ENCODE measurements around the gene TRMT2A. TPM values are rescaled to one million over a fixed set of nuclear protein-coding genes. Genes with fewer than 3 reads are reported as not detected.

TRMT2A gene
- polyA plus RNA-seq, 1 donor: 50.2 TPM

DNA sequence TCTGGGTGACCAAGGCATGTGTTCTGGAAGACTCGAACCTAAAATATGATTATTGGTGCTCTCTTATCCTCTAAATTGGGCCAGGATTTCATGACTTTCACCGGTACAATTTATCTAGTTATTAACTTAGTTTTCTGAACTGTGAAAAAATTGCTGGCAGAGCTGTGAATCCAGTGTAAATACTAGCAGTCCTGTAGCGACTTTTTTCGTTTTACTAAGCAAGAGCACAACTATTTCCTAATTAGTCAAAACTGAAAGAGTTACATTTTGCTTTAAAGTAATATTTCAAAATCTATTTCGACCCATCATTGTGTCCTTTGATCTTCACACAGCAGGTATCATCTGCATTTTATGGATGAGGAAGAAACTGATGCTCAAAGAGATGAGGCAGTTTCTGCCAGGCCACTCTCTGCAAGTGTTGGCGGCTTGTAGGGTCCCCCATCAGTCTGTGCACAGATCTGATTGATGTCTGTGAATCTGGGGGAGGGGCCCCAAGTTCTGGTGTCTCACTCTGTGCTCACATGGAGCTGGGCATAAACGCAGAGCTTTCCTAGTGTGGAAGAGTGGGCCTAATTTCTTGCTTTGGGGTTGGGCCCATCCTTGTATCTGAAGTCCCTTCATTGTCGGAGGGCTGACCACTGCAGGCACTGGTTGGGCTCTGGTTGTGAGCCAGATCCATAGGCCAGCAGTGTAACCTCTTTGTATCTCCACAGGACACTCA lies 1.4 kb upstream of the TRMT2A start:
- no peak for DNase-seq (ENCODE audit: low read depth)

DNA sequence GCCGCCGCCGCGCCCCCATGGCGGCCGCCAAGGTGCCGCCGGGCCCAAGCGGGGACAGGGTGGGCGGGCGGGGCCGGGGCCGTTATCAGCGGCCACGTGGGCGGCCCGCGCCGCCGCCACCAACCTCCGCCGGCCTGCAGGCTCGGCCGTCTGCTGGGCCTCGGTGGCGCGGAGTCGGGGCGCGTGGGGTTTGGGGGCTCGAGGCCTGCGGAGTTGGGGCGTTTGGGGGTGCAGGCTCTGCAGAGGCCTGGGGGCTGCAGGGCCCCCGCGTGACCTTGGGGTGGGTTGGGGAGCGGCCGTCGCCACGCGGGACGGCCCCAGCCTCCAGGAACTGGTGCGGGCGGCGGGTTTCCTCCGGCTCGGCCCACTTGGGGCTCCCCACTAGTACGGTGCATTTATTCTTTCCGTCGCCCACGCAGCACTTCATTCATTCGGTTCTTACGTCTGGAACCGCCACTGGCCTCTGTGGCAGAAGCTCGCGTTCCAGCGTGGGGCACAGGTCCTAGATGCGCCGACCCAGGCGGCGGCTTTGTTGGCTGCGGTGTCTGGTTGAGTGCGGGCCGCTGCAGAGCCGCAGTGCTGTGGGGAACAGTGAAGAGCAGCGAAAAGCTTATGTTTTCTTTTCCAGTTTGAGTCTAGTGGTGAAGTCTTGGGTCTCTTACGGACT lies 740 bp upstream of the TRMT2A start:
- no peak for DNase-seq (ENCODE audit: low read depth)

DNA sequence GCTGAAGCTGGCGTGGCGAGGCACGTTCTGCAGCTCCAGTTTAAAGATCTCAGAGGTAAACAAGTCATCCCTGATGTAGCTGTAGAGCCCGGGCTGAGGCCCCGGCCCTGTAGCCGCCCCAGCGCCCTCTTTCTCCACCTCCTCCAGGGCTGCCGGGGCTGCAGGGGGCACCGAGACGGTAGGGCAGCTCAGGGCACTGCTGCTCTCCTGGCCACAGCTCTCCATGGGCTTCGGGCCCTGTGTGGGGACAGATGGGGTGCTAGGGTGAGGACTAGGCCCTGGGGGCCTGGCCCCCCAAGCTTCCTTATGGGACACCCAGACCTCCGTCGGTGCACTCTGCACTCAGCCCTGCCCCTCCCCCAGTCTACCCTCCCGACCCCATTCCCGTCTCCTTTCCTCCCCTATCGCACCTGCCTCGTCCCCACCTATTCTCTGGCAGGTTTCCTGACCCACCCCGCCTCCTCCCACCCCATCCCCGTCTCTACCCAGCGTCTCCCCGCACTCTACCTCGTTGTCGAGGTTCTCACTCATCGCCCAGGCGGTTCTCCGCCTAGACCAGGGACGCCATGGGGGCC lies 563 bp downstream of the TRMT2A start:
- DNase-seq (ENCODE audit: low read depth): no peak

DNA sequence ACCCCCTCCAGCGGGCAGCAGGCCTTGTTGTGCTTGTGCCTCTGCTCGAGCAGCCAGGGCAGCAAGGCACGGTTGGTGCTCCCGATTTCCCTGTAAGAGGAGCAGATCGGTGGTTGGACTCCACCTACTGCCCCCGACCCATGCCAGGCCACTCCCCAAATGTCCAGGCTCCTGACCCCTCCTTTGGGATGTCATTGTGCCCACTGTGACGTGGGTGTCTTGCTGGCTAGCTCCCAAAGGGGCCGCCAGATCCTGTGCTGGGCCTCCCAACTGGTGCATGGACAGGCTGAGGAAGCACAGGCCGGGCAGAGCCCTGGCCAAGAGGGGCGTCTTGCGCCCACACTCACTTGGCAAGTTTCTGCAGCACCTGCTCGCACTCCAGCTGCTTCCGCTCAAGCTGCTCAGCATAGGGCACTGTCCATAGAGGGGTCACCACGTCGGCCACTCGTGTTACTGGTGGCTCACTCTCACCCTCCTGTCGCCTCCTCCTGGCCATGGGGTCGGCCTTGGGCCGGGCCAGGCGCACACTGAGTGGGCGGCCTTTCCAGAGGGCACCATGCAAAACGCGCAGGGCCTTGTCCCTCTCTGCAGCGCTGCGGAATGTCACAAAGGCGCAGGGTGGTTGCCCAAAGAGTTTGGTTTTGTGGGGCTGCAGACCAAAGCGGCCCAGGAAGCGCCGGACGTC lies 1.2 kb downstream of the TRMT2A start, which contains the start of gene RANBP1:
RANBP1 (plus strand) TSS at position 414 of the 685 bp plus-strand sequence; CDS start at position 495, 81 bp downstream.
- DNase-seq (ENCODE audit: low read depth): no peak

DNA sequence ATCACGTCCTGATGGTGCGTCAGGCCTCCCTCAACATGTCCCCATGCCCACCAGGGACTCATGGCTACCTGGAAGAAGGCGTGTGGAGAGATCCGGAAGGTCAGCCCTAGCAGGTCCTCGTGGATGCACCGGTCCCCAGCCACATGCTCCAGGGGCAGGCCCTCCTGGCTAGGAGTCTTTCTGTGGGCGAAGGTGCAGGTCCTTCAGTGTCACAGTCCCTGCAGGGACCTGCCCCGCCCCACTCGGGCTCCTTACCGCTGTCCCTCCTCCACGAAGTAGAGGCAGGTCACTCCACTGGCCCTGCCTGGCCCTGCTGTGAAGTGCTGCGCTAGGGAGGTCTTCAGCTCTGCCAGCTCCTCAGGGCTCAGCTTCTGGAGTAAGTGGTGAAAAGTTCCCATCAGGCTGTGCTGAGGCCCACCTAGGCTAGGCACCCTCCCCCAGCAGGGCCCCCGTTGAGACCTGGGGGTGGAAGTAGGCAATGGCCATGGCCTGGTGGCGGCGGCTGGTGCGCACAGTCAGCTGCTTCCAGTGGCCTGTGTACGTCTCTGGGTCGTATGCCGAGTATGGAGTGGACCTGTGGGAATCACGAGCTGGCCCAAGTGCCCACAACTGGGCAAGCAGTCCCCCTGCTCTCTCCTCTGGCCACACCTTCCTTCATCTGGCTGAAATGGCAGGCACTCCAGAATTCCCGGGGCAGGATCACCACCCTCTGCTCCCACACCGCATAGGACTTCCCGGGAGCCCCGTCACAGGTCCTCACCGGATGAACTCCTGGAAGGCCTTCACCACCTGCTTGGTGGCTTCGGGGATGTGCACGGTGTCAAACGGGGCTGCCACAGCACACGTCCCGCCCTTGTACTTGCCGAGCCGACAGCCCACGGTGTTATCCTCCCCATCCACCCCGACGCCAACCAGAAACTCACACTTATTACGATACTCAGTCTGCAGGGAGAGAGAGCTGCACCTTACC lies 2.2 kb downstream of the TRMT2A start:
- no peak for DNase-seq (ENCODE audit: low read depth)

DNA sequence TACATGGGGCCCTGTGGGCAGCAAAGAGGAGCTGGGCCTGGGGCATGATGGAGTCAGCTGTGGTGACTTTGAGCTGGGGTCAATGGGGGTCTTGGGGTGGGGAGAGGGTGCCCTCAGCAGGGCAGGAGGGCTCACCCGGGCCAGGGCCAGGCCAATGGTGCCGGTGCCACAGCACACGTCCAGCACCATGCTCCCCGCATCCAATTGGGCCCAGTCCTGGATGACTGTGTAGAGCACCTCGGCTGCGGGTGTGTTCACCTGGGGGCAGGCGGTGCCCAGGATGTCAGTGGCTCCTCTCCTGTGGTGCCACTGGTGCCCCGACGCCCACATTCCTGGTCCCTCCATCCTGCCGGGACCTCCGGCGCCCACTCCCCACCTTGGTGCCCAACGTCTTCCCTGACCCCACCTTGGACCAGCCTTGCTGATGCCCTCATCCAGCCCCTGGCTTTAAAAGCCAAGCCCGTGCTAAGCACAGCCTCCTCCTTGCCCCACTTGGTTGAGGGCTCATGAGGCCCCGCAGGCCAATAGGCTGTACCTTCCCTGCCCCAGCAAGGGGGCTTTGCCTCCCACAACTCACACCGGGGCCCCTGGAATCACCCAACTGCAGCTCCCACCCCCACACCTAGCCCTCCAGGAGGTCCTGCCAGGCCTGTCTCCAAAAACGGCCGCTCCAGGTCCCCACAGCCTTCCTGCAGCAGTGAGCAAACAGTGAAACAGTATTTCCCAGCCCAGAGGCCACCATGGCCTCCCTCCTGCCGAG lies 3.3 kb downstream of the TRMT2A start:
- no peak for DNase-seq (ENCODE audit: low read depth)

DNA sequence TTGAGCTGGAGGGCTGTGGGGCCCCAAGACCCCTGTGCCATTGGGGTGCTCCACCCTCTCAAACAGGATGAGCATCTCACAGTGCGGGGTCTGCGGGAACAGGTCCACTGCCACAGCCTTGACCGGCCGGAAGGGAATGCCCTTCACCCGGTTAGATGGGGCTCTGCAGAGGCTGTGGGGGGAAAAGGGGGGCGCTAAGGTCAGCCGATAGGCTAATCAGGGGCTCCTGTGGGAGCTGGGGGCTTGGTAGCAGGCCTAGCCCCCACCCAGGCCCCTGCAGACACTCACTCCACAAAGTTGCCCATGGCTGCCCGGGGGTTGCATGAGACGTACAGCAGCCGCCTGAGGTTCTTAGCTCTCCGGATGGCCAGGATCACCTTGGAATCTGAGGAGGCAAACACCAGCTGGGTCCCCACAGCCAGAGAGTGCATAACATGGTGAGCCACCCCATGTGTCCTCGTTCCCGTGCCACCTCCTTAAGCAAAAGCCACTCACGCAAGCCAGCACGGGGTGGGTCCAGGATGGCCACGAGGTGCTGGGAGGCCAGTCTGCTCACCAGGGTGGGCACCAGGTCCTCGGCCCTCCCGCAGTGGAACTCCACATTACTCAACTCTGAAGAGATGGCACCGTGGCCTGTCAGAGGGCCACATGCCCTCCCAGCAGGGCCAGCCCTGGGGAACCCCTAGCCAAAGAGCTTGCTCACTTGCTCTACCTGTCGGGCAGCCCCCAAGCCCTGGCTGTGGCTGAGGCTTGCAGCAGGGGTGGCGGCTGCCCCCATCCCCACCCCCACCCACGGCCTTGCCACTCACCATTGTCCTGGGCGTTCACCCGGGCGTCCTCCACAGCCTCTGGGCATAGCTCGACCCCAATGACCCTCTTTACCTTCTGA lies 4.2 kb downstream of the TRMT2A start:
- DNase-seq (ENCODE audit: low read depth): no peak

DNA sequence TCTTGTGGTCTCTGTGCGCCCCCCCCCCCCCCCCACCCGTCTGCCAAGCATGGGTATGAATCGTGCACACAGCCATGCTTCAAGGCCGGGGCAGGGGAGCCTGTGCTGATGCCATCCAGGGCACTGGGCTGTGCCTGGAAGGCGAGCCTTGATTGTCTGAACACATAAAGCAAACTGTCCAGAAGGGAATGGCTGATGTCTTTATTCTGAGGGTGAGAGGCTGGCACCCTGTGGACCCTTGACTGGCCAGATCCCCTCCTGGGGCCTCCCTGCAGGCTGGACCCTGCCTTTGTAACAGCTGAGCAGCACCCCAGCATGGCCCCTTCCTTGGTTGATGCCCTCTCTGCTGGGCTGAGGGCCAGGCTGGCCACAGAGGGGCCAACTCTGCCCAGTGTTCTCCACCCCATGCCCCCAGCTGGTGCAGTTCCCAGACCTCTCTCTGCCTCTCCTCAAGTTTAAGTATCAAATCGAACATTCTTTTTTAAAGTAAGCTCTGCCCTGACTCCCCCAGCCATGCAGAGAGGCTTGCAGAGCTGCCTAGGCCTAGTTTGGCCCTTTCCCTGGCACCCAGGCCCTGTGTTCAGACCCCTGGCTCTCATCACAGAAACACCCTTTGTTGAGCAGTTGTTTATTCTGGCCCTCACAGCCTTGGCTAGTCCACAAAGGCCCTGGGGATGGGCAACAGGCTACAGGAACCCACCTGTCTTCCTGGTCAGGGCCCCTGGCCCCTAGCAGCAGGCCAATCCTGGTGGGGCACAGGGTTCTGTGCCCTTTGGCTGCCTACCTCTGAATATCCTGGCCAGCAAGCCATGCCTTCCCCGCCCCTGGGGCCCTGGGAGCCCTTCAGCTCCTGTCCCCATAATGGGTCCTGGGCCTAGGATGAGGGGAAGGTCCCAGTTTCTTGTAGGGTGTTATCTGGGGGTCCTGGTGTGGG lies 5.1 kb downstream of the TRMT2A start:
- no peak for DNase-seq (ENCODE audit: low read depth)

DNA sequence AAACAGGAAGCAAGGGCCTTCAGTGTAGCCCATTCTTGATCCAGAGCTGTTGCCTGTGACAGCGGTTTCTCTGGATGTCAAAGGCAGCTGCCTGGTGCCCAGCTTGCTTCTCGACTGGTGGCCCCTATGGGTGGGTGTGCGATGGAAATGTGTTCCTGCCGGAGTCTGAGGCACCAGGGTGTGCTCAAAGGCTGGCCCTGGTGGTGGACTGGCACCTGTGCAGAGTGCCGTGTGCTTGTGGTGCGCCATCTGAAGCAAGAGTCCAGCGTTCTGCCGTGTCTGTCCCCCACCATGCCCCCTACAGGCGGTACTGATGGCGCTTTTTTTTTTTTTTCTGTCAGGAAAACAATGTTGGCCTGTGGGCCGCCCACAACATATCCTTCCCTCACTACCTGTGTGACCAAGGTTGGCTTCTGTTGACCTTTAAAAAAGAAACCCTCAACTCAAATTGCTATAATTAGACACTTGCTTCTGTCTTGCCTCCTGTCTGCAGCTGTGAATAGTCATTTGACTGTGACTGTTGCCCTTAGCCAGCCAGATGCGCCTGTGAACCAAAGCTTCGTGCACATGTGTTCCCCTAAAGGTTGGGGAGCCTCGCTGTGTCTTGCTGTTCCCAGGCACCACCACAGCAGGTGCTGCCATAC lies 5.9 kb downstream of the TRMT2A start:
- no peak for DNase-seq (ENCODE audit: low read depth)

DNA sequence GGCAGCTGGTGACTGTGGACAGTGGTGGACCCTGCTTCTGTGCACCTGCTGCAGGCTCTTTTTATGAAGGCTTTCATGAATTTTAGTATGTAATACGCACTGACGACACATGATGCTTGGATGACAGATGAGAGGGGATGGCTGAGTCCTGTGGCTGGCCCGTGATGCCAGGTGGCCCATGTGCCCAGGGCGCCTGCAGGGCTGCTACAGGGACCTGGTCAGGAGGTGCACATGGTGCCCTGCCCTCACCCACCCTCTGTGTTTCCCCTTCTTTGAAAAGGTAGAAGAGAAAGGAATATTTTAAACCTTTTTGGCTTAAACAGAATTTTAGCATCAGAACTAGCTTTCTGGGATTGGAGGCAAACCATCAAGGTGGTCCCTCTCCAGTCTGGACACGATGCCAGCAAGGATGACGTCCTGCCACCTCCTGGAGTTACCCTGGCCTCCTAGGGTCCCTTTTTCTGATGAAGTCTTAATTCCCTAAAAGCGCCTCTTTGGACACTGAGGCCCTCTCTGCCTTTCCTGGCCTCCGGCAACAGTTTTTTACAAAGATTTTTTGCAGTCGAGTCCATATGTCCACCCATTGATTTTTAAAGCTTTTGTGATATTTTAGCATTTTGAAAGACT lies 6.6 kb downstream of the TRMT2A start:
- no peak for DNase-seq (ENCODE audit: low read depth)

DNA sequence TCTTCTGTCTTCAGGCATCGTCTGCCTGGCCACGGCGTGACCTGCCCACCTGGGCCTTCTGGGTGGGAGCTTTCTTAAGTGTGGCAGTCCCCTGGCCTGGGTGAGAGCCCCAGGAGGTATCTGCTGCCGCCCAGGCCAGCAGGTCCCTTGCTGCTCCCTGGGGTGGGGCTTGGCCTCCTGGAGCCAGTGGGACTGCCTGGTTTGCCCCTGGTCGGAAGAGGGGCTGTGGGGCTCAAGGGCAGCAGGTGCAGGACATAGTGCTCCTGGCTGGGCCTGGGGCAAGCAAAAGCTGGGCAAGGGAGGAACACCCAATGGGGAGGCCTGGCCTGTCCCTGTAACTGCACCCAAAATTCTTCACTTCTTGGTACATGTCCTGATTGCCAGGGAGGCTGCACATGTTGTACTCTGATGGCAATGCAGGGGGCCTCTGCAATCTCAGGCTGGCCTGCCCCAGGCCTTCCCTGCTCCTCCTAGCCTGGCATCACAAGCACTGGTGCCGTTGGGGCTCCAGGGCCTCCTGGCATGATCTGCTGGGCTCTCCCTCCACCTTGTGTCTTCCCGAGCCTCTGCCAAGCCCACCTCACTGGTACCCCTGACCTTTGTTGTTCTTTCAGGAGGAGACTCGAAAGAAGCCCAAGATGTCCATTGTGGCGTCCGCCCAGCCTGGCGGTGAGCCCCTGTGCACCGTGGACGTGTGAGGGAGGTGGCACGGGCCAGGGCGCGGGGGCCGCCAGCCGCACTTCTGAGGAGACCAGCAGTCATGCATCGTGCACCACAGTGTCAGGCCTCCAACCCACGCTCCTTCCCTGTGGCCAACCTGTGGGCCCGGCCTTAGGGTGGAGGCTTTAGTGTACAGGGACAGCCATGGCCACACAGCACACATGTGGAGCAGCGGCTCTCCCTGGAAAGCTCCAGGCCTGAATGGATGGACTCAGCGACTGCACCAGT lies 7.3 kb downstream of the TRMT2A start:
- DNase-seq (ENCODE audit: low read depth): no peak

DNA sequence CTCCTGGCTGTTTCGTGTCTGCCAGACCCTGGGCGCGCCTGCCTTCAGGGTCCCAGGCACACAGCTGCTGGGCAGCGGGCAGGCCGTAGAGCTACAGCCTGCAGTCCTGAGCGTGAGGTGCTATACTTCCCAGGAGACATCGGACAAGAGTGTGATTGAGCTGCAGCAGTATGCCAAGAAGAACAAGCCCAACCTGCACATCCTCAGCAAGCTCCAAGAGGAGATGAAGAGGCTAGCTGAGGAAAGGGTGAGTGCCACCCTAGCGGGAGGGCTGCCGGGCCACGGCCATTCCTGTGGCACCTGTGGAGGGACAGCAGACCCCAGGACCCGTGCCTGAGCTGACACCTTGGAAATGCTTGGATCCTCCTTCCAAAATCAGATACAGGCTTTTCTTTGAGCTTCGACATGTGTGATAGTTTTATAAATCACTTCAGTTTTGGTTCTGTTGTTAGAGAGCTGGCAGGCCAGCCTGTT lies 8.2 kb downstream of the TRMT2A start:
- DNase-seq (ENCODE audit: low read depth): no peak

DNA sequence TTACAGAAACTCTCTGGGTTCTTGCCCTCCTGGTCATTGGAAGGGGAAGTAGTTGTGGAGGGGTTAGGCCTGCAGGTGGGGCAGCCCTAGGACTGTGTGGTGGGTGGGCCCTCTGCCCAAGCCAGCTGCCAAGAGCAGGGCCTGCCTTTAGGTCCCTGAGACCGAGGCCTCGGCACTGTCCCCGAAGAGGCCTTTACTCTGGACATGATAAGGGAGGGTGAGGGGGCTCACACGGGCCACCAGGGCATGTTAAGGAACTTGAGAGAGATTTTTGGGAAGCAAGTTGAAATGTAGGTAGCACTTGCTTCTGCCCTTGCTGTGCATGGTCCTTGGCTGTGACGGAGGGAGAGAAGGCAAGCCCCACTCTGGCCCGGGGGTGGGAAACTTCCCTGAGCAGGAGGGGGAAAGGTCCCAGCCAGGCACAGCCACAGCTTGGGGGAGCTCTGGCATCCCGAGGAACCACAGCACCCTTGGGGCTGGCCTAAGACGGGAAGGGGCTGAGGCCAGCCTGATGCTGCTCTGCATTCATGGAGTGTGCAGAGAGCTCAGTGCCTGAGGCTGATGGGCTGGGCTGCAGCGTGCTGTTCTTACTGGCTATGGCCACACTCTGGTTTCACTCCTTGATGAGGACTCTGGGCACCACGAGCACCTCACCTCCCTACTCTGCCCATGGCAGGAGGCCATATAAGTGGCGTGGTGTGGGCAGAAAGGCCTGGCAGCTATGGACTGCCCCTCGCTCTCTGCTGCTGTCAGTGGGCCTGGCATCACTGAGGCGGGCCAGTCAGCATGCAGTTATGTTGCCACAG lies 8.9 kb downstream of the TRMT2A start:
- DNase-seq (ENCODE audit: low read depth): no peak

DNA sequence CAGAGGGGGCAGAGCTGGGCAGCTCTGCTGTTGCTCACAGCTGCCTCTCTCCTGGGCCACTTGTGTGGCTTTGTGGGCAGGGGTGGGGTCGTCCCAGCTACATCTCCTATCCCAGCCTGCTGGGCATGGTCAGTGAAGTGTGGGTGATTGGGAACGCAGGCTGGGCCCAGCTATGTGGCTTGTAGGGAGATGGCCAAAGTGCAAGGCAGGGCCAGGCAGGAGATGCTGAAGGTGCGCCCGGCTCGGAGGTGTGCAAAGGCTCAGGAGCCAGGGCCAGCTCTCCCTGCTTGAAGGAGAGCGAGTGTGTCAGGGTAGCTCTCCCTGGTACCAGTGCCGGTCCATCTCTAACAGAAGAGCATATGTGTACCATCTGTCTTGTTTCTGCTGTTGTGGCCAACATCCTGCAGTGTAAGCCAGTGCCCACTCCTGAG lies 9.5 kb downstream of the TRMT2A start:
- no peak for DNase-seq (ENCODE audit: low read depth)

DNA sequence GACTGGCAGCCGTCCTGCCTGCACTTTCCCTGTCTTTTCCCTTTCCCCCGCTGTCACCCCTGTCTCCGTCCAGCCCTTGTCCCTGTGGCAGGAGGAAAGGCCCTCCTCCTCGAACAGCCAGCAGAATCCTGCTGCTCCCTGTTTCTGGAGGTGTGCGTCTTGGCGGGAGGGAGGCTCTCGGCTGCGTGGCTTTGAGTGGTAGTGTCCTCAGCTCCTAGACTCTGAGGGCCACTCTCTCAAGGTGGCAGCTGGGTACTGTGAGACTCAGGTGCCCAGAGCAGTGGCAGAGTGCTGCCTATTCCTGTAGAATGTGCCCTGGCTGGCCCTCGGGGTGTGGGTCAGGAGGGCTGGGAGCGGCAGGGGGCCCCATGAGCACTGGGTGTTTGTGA lies 10.2 kb downstream of the TRMT2A start:
- DNase-seq (ENCODE audit: low read depth): no peak
